MM.1S (cell line): ENCODE results near the gene MAP2K6.

Experiments used
- DNase-seq: peaks from one replicate; pipeline ENCODE4 v3.0.0-alpha.2; 2015
- H2AFZ ChIP-seq: fragments of 300-600 bp; sonication (generic); 2 replicates; pipeline ENCODE4 v1.6.0; 2016; ENCODE audit warnings: antibody characterized with exemption, low read length
- H3F3A ChIP-seq: fragments of 300-600 bp; sonication (generic); 2 replicates; pipeline ENCODE4 v1.6.1; 2016; ENCODE audit warnings: mild to moderate bottlenecking, antibody characterized with exemption, low read length, moderate library complexity, mixed read lengths; ENCODE audit not compliant: insufficient read depth
- H3K27ac ChIP-seq: fragments of 300-600 bp; sonication (generic); 2 replicates; pipeline ENCODE4 v1.5.1; 2016; ENCODE audit warnings: mild to moderate bottlenecking, low read length
- H3K27me3 ChIP-seq: fragments of 300-600 bp; sonication (generic); replicated peaks from 2 replicates; pipeline ENCODE4 v1.6.0; 2016; ENCODE audit warnings: low read length; ENCODE audit not compliant: insufficient read depth
- H3K36me3 ChIP-seq: fragments of 300-600 bp; sonication (generic); replicated peaks from 2 replicates; pipeline ENCODE4 v1.6.1; 2016; ENCODE audit warnings: mild to moderate bottlenecking, low read length, mixed read lengths; ENCODE audit not compliant: insufficient read depth
- H3K4me1 ChIP-seq: fragments of 300-600 bp; sonication (generic); 2 replicates; pipeline ENCODE4 v1.6.1; 2016; ENCODE audit warnings: low read length, mixed read lengths
- H3K4me2 ChIP-seq: fragments of 300-600 bp; sonication (generic); 2 replicates; pipeline ENCODE4 v1.6.0; 2016; ENCODE audit warnings: low read depth, low read length
- H3K4me3 ChIP-seq: fragments of 300-600 bp; sonication (generic); 2 replicates; pipeline ENCODE4 v1.5.1; 2016; ENCODE audit warnings: low read length, mixed read lengths
- H3K79me2 ChIP-seq: fragments of 300-600 bp; sonication (generic); 2 replicates; pipeline ENCODE4 v1.6.1; 2016; ENCODE audit warnings: mixed run types, low read length, mixed read lengths
- H3K9ac ChIP-seq: fragments of 300-600 bp; sonication (generic); 2 replicates; pipeline ENCODE4 v1.6.1; 2016; ENCODE audit warnings: low read length, mixed read lengths
- H3K9me2 ChIP-seq: fragments of 300-600 bp; sonication (generic); replicated peaks from 2 replicates; pipeline ENCODE4 v1.6.1; 2016; ENCODE audit warnings: mild to moderate bottlenecking, low read length, mixed read lengths; ENCODE audit not compliant: insufficient read depth
- H3K9me3 ChIP-seq: fragments of 300-600 bp; sonication (generic); replicated peaks from 2 replicates; pipeline ENCODE4 v1.6.1; 2016; ENCODE audit warnings: mild to moderate bottlenecking, low read length, mixed read lengths; ENCODE audit not compliant: insufficient read depth
- H4K20me1 ChIP-seq: fragments of 300-600 bp; sonication (generic); 2 replicates; pipeline ENCODE4 v1.6.1; 2016; ENCODE audit warnings: mild to moderate bottlenecking, low read length, moderate library complexity, mixed read lengths; ENCODE audit not compliant: insufficient read depth
- EZH2 ChIP-seq: fragments of 300-600 bp; sonication (generic); optimal IDR thresholded peaks from 2 replicates; pipeline ENCODE3; 2017; ENCODE audit warnings: low read depth, mild to moderate bottlenecking, antibody characterized with exemption, low read length, mixed read lengths
- EZH2phosphoT487 ChIP-seq: fragments of 300-600 bp; sonication (generic); IDR thresholded peaks from 2 replicates; pipeline ENCODE4 v1.6.1; 2018; ENCODE audit warnings: antibody characterized with exemption, low read length
- TF ChIP-seq, protein P1 (sequence below): fragments of 300-600 bp; sonication (generic); IDR thresholded peaks from 2 replicates; pipeline ENCODE4 v1.5.1; 2016; ENCODE audit warnings: antibody characterized with exemption, low read length, mixed read lengths

The MAP2K6 gene

DNA sequence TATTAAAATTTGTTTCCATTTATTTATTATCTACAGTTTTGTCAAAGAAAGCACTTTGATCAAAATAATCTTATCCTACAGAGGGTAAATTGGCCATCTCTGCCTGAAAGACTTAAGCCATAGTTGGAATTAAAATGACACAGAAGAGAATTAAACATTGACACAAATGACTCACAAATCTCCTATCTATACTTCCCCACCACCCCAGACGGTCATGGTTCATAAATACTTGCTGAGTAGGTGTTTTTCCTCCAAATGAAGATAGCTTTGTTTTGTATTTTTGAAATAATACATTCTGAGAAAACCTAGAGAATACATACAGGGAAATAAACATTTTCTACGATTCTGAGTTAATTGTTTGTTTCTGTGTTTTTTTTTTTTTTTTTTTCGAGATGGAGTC is 142.8 kb downstream of the MAP2K6 start:
- no peaks in the 10 kb centered on the region for H3K9me3 ChIP-seq
- no peak overlapping the region for H3K9ac ChIP-seq
- no peak for DNase-seq
- no peaks in the 10 kb centered on the region for H4K20me1 ChIP-seq
- TF ChIP-seq EZH2 (no peak), EZH2phosphoT487 (no peak)
- TF ChIP-seq, protein P1, sequence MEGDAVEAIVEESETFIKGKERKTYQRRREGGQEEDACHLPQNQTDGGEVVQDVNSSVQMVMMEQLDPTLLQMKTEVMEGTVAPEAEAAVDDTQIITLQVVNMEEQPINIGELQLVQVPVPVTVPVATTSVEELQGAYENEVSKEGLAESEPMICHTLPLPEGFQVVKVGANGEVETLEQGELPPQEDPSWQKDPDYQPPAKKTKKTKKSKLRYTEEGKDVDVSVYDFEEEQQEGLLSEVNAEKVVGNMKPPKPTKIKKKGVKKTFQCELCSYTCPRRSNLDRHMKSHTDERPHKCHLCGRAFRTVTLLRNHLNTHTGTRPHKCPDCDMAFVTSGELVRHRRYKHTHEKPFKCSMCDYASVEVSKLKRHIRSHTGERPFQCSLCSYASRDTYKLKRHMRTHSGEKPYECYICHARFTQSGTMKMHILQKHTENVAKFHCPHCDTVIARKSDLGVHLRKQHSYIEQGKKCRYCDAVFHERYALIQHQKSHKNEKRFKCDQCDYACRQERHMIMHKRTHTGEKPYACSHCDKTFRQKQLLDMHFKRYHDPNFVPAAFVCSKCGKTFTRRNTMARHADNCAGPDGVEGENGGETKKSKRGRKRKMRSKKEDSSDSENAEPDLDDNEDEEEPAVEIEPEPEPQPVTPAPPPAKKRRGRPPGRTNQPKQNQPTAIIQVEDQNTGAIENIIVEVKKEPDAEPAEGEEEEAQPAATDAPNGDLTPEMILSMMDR: no peak
- H3K36me3 ChIP-seq: no peaks in the 10 kb centered on the region
- H3K27ac ChIP-seq: no peak overlapping the region
- H3K4me2 ChIP-seq: no peak overlapping the region
- no peaks in the 10 kb centered on the region for H3K79me2 ChIP-seq
- no peaks in the 10 kb centered on the region for H3K4me1 ChIP-seq
- no peaks in the 10 kb centered on the region for H3K9me2 ChIP-seq
- no peak overlapping the region for H2AFZ ChIP-seq
- H3K27me3 ChIP-seq: no peaks in the 10 kb centered on the region
- H3F3A ChIP-seq: no peaks in the 10 kb centered on the region
- no peak overlapping the region for H3K4me3 ChIP-seq

GRCh38 chr17:69558796-69559195 is 144.3 kb downstream of the MAP2K6 start:
- no peaks in the 10 kb centered on the region for H3K9me2 ChIP-seq
- no peak overlapping the region for H3K4me3 ChIP-seq
- H4K20me1 ChIP-seq: no peaks in the 10 kb centered on the region
- H3K36me3 ChIP-seq: no peaks in the 10 kb centered on the region
- DNase-seq: no peak
- H3K4me1 ChIP-seq: no peaks in the 10 kb centered on the region
- H3K4me2 ChIP-seq: no peak overlapping the region
- H2AFZ ChIP-seq: no peak overlapping the region
- H3K27me3 ChIP-seq: no peaks in the 10 kb centered on the region
- no peaks in the 10 kb centered on the region for H3K79me2 ChIP-seq
- no peaks in the 10 kb centered on the region for H3K9me3 ChIP-seq
- TF ChIP-seq, protein P1: no peak
- no peak for TF ChIP-seq EZH2phosphoT487
- TF ChIP-seq EZH2: no peak
- no peak overlapping the region for H3K27ac ChIP-seq
- H3F3A ChIP-seq: no peaks in the 10 kb centered on the region
- no peak overlapping the region for H3K9ac ChIP-seq

- H3K9me3 ChIP-seq: no peaks in the 10 kb centered on the region
- H3K27me3 ChIP-seq: no peaks in the 10 kb centered on the region
- no peaks in the 10 kb centered on the region for H3K9me2 ChIP-seq
- no peak overlapping the region for H3K4me3 ChIP-seq
- DNase-seq: no peak
- no peaks in the 10 kb centered on the region for H3K4me1 ChIP-seq
- no peaks in the 10 kb centered on the region for H3F3A ChIP-seq
- TF ChIP-seq EZH2: no peak
- TF ChIP-seq EZH2phosphoT487: no peak
- TF ChIP-seq, protein P1: no peak
- no peaks in the 10 kb centered on the region for H3K36me3 ChIP-seq
- H3K27ac ChIP-seq: no peak overlapping the region
- H3K4me2 ChIP-seq: no peak overlapping the region
- no peak overlapping the region for H3K9ac ChIP-seq
- no peaks in the 10 kb centered on the region for H4K20me1 ChIP-seq
- H3K79me2 ChIP-seq: no peaks in the 10 kb centered on the region
- H2AFZ ChIP-seq: no peak overlapping the region
Measured at GRCh38 chr17:69560987-69561441, 146.5 kb downstream of the MAP2K6 start.

DNA sequence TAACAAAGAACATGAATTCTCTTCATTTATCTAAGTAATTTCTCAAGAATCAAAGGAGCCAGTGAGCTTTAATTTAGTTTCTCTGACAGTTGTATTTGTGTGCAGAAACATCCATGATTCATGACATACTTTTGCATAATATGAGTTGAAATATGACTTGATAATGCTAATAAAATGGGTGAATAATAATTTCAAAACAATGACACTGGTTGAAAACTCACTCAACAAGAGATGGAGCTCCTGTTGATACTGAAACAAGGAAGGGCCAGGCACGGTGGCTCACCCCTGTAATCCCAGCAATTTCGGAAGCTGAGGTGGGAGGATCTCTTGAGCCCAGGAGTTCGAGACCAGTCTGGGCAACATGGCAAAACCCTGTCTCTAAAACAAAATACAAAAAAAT is 147.0 kb downstream of the MAP2K6 start:
- no peak overlapping the region for H3K4me3 ChIP-seq
- no peaks in the 10 kb centered on the region for H3K79me2 ChIP-seq
- no peak overlapping the region for H3K27ac ChIP-seq
- no peaks in the 10 kb centered on the region for H3K9me2 ChIP-seq
- H3K27me3 ChIP-seq: no peaks in the 10 kb centered on the region
- H2AFZ ChIP-seq: no peak overlapping the region
- no peaks in the 10 kb centered on the region for H4K20me1 ChIP-seq
- H3F3A ChIP-seq: no peaks in the 10 kb centered on the region
- TF ChIP-seq EZH2phosphoT487 (no peak), EZH2 (no peak)
- TF ChIP-seq, protein P1: no peak
- no peaks in the 10 kb centered on the region for H3K9me3 ChIP-seq
- H3K4me2 ChIP-seq: no peak overlapping the region
- no peaks in the 10 kb centered on the region for H3K36me3 ChIP-seq
- H3K9ac ChIP-seq: no peak overlapping the region
- H3K4me1 ChIP-seq: no peaks in the 10 kb centered on the region
- DNase-seq: no peak
